ENCODE results near the gene TLE6.

The TLE6 gene

GRCh38 chr19:2992958-2993357 lies 15.6 kb downstream of the TLE6 start:
- Histone ChIP-seq H3K4me1 (ENCODE audit: control insufficient read depth, insufficient read depth, low read length) (no peaks in the 10 kb centered on the region), H3K27me3 (ENCODE audit: control insufficient read depth, insufficient read depth, low read length) (no peaks in the 10 kb centered on the region), H3K4me3 (ENCODE audit: low read length) (no peak overlapping the region), H3K9me3 (ENCODE audit: control insufficient read depth, low read length) (no peaks in the 10 kb centered on the region), H3K36me3 (ENCODE audit: control insufficient read depth, insufficient read depth, low read length) (no peaks in the 10 kb centered on the region), H3K9ac (ENCODE audit: low read length) (no peak overlapping the region)

DNA sequence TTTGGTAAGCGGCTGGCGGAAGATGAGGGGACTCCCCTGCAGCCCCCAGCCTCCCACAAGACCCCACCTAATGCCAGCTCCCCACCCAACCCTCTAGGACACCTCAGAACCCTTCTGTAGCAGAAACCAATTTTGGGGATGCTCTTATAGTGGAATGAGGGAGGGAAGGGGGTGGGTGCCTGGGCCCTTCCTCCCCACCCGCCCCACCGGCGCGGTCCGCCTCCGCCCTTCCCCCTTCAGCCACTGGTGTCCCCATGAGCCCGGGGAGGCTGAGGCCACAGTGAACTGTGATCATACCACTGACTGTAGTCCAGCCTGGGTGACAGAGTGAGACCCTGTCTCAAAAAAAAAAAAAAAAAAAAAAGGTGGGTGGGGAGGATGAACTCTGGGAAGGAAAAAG lies 16.2 kb downstream of the TLE6 start:
- no peaks in the 10 kb centered on the region for H3K4me1 ChIP-seq (ENCODE audit: control insufficient read depth, insufficient read depth, low read length)
- H3K36me3 ChIP-seq (ENCODE audit: control insufficient read depth, insufficient read depth, low read length), result no peaks in the 10 kb centered on the region
- no peaks in the 10 kb centered on the region for H3K27me3 ChIP-seq (ENCODE audit: control insufficient read depth, insufficient read depth, low read length)
- no peak overlapping the region for H3K4me3 ChIP-seq (ENCODE audit: low read length)
- H3K9me3 ChIP-seq (ENCODE audit: control insufficient read depth, low read length), result no peaks in the 10 kb centered on the region
- H3K9ac ChIP-seq (ENCODE audit: low read length), result no peak overlapping the region

GRCh38 chr19:2994588-2995131 lies 17.3 kb downstream of the TLE6 start:
- H3K4me3 ChIP-seq (ENCODE audit: low read length), result no peak overlapping the region

DNA sequence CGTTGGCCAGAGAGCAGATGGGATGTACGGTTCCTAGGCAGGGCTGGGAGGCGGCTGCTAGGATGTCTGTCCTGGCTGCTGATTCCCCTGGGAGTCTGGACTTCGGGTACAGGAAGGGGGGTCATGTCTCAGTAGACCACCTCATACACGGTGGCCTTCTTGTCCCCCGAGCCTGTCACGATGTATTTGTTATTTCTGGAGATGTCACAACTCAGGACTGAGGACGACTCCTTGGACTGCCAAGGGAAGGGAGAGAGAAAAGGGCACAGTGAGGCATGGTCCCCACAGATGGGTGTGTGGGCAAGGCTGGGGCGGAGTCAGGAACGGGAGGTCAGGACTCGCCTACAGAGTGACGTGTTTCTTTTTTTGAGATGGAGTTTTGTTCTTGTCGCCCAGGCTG lies 20.4 kb downstream of the TLE6 start:
- no peak overlapping the region for H3K9ac ChIP-seq (ENCODE audit: low read length)
- H3K27me3 ChIP-seq (ENCODE audit: control insufficient read depth, insufficient read depth, low read length), result no peaks in the 10 kb centered on the region
- H3K36me3 ChIP-seq (ENCODE audit: control insufficient read depth, insufficient read depth, low read length), result no peaks in the 10 kb centered on the region
- H3K4me1 ChIP-seq (ENCODE audit: control insufficient read depth, insufficient read depth, low read length), result no peaks in the 10 kb centered on the region
- H3K4me3 ChIP-seq (ENCODE audit: low read length), result no peak overlapping the region
- no peaks in the 10 kb centered on the region for H3K9me3 ChIP-seq (ENCODE audit: control insufficient read depth, low read length)

More at GRCh38 chr19:2994588-2995131, 17.3 kb downstream of the TLE6 start:
- no peaks in the 10 kb centered on the region for H3K4me1 ChIP-seq (ENCODE audit: control insufficient read depth, insufficient read depth, low read length)
- H3K9me3 ChIP-seq (ENCODE audit: control insufficient read depth, low read length), result no peaks in the 10 kb centered on the region
- no peaks in the 10 kb centered on the region for H3K27me3 ChIP-seq (ENCODE audit: control insufficient read depth, insufficient read depth, low read length)
- H3K36me3 ChIP-seq (ENCODE audit: control insufficient read depth, insufficient read depth, low read length), result no peaks in the 10 kb centered on the region
- no peak overlapping the region for H3K9ac ChIP-seq (ENCODE audit: low read length)

- no peak overlapping the region for H3K4me3 ChIP-seq (ENCODE audit: low read length)
- no peaks in the 10 kb centered on the region for H3K9me3 ChIP-seq (ENCODE audit: control insufficient read depth, low read length)
- no peaks in the 10 kb centered on the region for H3K4me1 ChIP-seq (ENCODE audit: control insufficient read depth, insufficient read depth, low read length)
- H3K9ac ChIP-seq (ENCODE audit: low read length), result no peak overlapping the region
- no peaks in the 10 kb centered on the region for H3K27me3 ChIP-seq (ENCODE audit: control insufficient read depth, insufficient read depth, low read length)
- H3K36me3 ChIP-seq (ENCODE audit: control insufficient read depth, insufficient read depth, low read length), result no peaks in the 10 kb centered on the region
Measured at GRCh38 chr19:2998642-2999041, 21.3 kb downstream of the TLE6 start.

DNA sequence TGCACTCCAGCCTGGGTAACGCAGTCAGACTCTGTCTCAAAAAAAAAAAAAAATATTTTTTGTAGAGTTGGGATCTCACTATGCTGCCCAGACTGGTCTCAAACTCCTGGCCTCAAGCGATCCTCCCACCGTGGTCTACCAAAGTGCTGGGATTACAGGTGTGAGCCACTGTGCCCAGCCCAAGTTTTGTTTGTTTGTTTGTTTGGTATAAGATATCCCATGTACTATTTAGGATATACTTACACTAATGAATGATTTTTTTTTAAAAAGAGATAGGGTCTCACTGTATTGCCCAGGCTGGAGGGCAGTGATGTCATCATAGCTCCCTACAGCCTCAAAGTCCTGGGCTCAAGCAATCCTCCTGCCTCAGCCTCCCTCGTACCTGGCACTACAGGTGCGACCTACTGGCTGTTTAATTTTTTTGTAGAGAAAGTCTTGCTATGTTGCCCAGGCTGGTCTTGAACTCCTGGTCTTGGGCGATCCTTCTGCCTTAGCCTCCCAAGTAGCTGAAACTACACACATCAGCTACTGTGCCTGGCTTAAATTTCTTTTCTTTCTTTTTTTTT lies 24.0 kb downstream of the TLE6 start:
- Histone ChIP-seq H3K9me3 (ENCODE audit: control insufficient read depth, low read length) (no peaks in the 10 kb centered on the region), H3K9ac (ENCODE audit: low read length) (no peak overlapping the region), H3K27me3 (ENCODE audit: control insufficient read depth, insufficient read depth, low read length) (no peaks in the 10 kb centered on the region), H3K4me1 (ENCODE audit: control insufficient read depth, insufficient read depth, low read length) (no peaks in the 10 kb centered on the region), H3K36me3 (ENCODE audit: control insufficient read depth, insufficient read depth, low read length) (peaks cover 8% of the 10 kb centered on the region), H3K4me3 (ENCODE audit: low read length) (no peak overlapping the region)

- Histone ChIP-seq H3K4me3 (ENCODE audit: low read length) (no peak overlapping the region), H3K27me3 (ENCODE audit: control insufficient read depth, insufficient read depth, low read length) (no peaks in the 10 kb centered on the region), H3K9ac (ENCODE audit: low read length) (no peak overlapping the region), H3K9me3 (ENCODE audit: control insufficient read depth, low read length) (no peaks in the 10 kb centered on the region), H3K4me1 (ENCODE audit: control insufficient read depth, insufficient read depth, low read length) (no peaks in the 10 kb centered on the region), H3K36me3 (ENCODE audit: control insufficient read depth, insufficient read depth, low read length) (peaks cover 8% of the 10 kb centered on the region)
Measured at GRCh38 chr19:3003046-3003445, 25.7 kb downstream of the TLE6 start.

DNA sequence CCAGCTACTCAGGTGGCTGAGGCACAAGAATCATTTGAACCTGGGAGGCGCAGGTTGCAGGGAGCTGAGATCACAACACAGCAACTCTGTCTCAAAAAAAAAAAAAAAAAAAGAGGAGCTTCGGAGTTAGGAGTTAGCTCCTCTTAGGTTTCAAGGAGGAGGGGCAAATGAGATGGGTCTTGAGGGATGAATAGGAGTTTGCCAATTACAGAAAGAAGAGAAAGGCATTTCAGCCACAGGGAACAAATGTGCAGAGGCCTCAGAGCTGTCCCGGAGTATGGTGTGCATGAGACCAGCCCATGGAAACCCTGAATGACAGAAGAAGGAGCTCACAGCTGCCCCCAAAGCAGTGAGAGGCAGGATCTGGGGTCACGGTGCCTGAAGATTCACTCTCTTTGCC lies 27.2 kb downstream of the TLE6 start:
- no peak overlapping the region for H3K9ac ChIP-seq (ENCODE audit: low read length)
- H3K9me3 ChIP-seq (ENCODE audit: control insufficient read depth, low read length), result no peaks in the 10 kb centered on the region
- no peaks in the 10 kb centered on the region for H3K4me1 ChIP-seq (ENCODE audit: control insufficient read depth, insufficient read depth, low read length)
- H3K4me3 ChIP-seq (ENCODE audit: low read length), result no peak overlapping the region
- H3K27me3 ChIP-seq (ENCODE audit: control insufficient read depth, insufficient read depth, low read length), result no peaks in the 10 kb centered on the region
- H3K36me3 ChIP-seq (ENCODE audit: control insufficient read depth, insufficient read depth, low read length), result peaks cover 8% of the 10 kb centered on the region

GRCh38 chr19:3005345-3005744 lies 28.0 kb downstream of the TLE6 start:
- Histone ChIP-seq H3K27me3 (ENCODE audit: control insufficient read depth, insufficient read depth, low read length) (no peaks in the 10 kb centered on the region), H3K4me1 (ENCODE audit: control insufficient read depth, insufficient read depth, low read length) (no peaks in the 10 kb centered on the region), H3K4me3 (ENCODE audit: low read length) (no peak overlapping the region), H3K9ac (ENCODE audit: low read length) (no peak overlapping the region), H3K36me3 (ENCODE audit: control insufficient read depth, insufficient read depth, low read length) (peaks cover 8% of the 10 kb centered on the region), H3K9me3 (ENCODE audit: control insufficient read depth, low read length) (no peaks in the 10 kb centered on the region)

DNA sequence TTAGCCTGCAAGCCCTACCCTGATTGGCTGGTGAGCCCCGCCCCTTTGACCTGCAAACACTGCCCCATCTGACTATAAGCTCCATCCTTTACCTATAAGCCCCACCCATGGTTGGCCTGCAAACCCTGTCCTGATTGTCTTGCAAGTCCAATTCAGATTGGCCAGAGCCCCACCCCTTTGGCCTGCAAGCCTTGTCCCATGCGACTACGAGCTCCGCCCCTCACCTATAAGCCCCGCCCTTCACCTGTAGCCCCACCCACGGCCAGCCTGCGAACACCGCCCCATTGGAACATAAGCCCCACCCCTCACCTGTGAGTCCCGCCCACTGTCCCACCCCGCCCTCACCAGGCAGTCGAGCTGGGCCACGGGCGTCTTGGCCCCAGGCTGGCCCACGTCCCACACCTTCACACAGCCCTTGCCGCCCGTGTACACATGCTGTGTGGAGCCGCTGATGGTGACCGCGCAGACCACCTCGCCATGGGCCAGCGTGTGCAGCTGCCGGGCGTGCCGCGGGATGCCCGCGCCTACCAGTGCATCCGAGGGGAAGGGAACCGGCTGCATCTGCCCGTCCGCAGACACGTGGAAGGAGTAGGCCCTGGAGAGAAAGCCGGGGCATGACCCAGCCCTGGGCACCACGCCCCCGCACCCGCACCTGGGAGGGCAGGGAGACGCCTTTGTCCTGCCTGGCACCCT lies 28.9 kb downstream of the TLE6 start:
- Histone ChIP-seq H3K4me3 (ENCODE audit: low read length) (no peak overlapping the region), H3K36me3 (ENCODE audit: control insufficient read depth, insufficient read depth, low read length) (peaks cover 8% of the 10 kb centered on the region), H3K9ac (ENCODE audit: low read length) (no peak overlapping the region), H3K27me3 (ENCODE audit: control insufficient read depth, insufficient read depth, low read length) (no peaks in the 10 kb centered on the region), H3K4me1 (ENCODE audit: control insufficient read depth, insufficient read depth, low read length) (no peaks in the 10 kb centered on the region), H3K9me3 (ENCODE audit: control insufficient read depth, low read length) (no peaks in the 10 kb centered on the region)

DNA sequence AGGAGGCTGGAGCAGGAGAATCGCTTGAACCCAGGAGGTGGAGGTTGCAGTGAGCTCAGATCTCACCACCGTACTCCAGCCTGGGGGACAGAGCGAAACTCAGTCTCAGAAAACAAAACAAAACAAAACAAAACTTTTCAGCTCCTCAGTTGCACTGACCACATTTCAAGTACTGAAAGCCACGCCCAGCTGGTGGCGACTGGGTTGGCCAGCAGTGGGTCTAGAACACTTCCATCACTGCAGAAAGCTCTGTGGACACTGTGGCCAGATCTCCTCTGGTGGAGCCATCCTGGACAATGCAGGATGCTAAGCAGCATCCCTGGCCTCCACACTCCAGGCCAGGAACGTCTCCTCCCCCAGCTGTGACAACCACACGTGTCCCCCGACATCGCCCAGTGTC lies 30.6 kb downstream of the TLE6 start:
- Histone ChIP-seq H3K9me3 (ENCODE audit: control insufficient read depth, low read length) (no peaks in the 10 kb centered on the region), H3K4me3 (ENCODE audit: low read length) (no peak overlapping the region), H3K9ac (ENCODE audit: low read length) (no peak overlapping the region), H3K27me3 (ENCODE audit: control insufficient read depth, insufficient read depth, low read length) (no peaks in the 10 kb centered on the region), H3K4me1 (ENCODE audit: control insufficient read depth, insufficient read depth, low read length) (no peaks in the 10 kb centered on the region), H3K36me3 (ENCODE audit: control insufficient read depth, insufficient read depth, low read length) (peaks cover 8% of the 10 kb centered on the region)

- no peak overlapping the region for H3K4me3 ChIP-seq (ENCODE audit: low read length)
- peaks cover 3% of the 10 kb centered on the region for H3K4me1 ChIP-seq (ENCODE audit: control insufficient read depth, insufficient read depth, low read length)
- no peaks in the 10 kb centered on the region for H3K27me3 ChIP-seq (ENCODE audit: control insufficient read depth, insufficient read depth, low read length)
- no peak overlapping the region for H3K9ac ChIP-seq (ENCODE audit: low read length)
- peaks cover 8% of the 10 kb centered on the region for H3K36me3 ChIP-seq (ENCODE audit: control insufficient read depth, insufficient read depth, low read length)
- no peaks in the 10 kb centered on the region for H3K9me3 ChIP-seq (ENCODE audit: control insufficient read depth, low read length)
Measured at GRCh38 chr19:3008994-3009393, 31.6 kb downstream of the TLE6 start.

All from mucosa of stomach (tissue), 1 donor.